ENCODE data around the gene TCEAL3. TPM values are rescaled to one million over a fixed set of nuclear protein-coding genes. Genes with fewer than 3 reads are reported as not detected.

The TCEAL3 gene
- total and polyA plus RNA-seq, 9 of the 15 experiments (the other 6 are each of a cell fraction or from before 2014, with no cell fraction given): not detected

GRCh38 chrX:103629318-103630170, 21.8 kb downstream of the TCEAL3 start (continued):
- no peak for TF ChIP-seq NR2C1 (IDR thresholded peaks at IDR 0.05)
- no peak for TF ChIP-seq NR2C1 (tag; IDR thresholded peaks at IDR 0.05)
- TF ChIP-seq BRF1 (IDR thresholded peaks at IDR 0.05; ENCODE audit: borderline replicate concordance, extremely low read depth, insufficient read length): no peak
- TF ChIP-seq ZBTB7A (IDR thresholded peaks at IDR 0.05; ENCODE audit: borderline replicate concordance, control insufficient read depth, low read depth, low read length): peak; percentile 66; the same call in 1 of the 2 replicates
- TF ChIP-seq MED1 (CRISPR knock-in tag; IDR thresholded peaks at IDR 0.05; ENCODE audit: borderline replicate concordance): no peak
- peak; percentile 64 for TF ChIP-seq RBFOX2 (IDR thresholded peaks at IDR 0.05; ENCODE audit: low read depth, low read length)
- 0 out of 2 replicates have a peak, but pooled peaks have one; percentile 25 for TF ChIP-seq LCOR (CRISPR knock-in tag; IDR thresholded peaks at IDR 0.05)
- TF ChIP-seq POLR2A (conservative IDR thresholded peaks at IDR 0.05): peak; percentile 37; the same call in 1 of the 2 replicates
- no peak for TF ChIP-seq PURB (CRISPR knock-in tag; IDR thresholded peaks at IDR 0.05; ENCODE audit: low read depth)
- peak; percentile 49; the same call in 1 of the 2 replicates for TF ChIP-seq VEZF1 (CRISPR knock-in tag; IDR thresholded peaks at IDR 0.05)
- TF ChIP-seq MGA (IDR thresholded peaks at IDR 0.05): peak; percentile 24; the same call in 1 of the 2 replicates
- peak; percentile 40 for TF ChIP-seq KDM5B (IDR thresholded peaks at IDR 0.05; ENCODE audit: insufficient replicate concordance, low read depth, low read length)
- TF ChIP-seq TBP (optimal IDR thresholded peaks at IDR 0.05; ENCODE audit: low read depth, low read length): peak; percentile 26
